GM19099 (cell line): ENCODE measurements around the gene FHDC1.

Experiments used
- POLR2A ChIP-seq: IDR thresholded peaks from 3 replicates; pipeline ENCODE4 v1.6.1; 2011; ENCODE audit warnings: low read depth; ENCODE audit not compliant: insufficient read length; ENCODE audit errors: extremely low read depth

Gene FHDC1

GRCh38 chr4:152998861-152999260 lies 62.7 kb downstream of the FHDC1 start:
- no peak for TF ChIP-seq POLR2A

GRCh38 chr4:152999346-153000075 lies 63.4 kb downstream of the FHDC1 start:
- TF ChIP-seq POLR2A = no peak

- TF ChIP-seq POLR2A = no peak
These were observed 63.9 kb downstream of the FHDC1 start for GRCh38 chr4:153000076-153000420.

GRCh38 chr4:153001626-153002025 lies 65.5 kb downstream of the FHDC1 start:
- TF ChIP-seq POLR2A = no peak

GRCh38 chr4:153002110-153002509 lies 66.0 kb downstream of the FHDC1 start:
- TF ChIP-seq POLR2A = no peak

GRCh38 chr4:153004081-153004850 lies 68.1 kb downstream of the FHDC1 start:
- TF ChIP-seq POLR2A = no peak

GRCh38 chr4:153005899-153006381 lies 69.8 kb downstream of the FHDC1 start:
- no peak for TF ChIP-seq POLR2A

GRCh38 chr4:153008578-153009199 lies 72.6 kb downstream of the FHDC1 start:
- TF ChIP-seq POLR2A = no peak

- TF ChIP-seq POLR2A = no peak
These were observed 74.0 kb downstream of the FHDC1 start for GRCh38 chr4:153010146-153010545.

GRCh38 chr4:153013202-153013977 lies 77.3 kb downstream of the FHDC1 start:
- TF ChIP-seq POLR2A = no peak

- no peak for TF ChIP-seq POLR2A
These were observed 78.3 kb downstream of the FHDC1 start for GRCh38 chr4:153014460-153014859.

GRCh38 chr4:153016592-153016991 lies 80.5 kb downstream of the FHDC1 start:
- TF ChIP-seq POLR2A = no peak

- no peak for TF ChIP-seq POLR2A
These were observed 81.9 kb downstream of the FHDC1 start for GRCh38 chr4:153018031-153018430.

- no peak for TF ChIP-seq POLR2A
These were observed 82.6 kb downstream of the FHDC1 start for GRCh38 chr4:153018684-153019083.

- no peak for TF ChIP-seq POLR2A
These were observed 83.8 kb downstream of the FHDC1 start for GRCh38 chr4:153019906-153020305.
